ENCODE results near the gene FUT1.
"Not testable (repeated sequence)": the region's sequence is repeated elsewhere in the genome, so short reads cannot be mapped to it uniquely, and the experiment has no call there.

Gene FUT1

GRCh38 chr19:48752496-48753365 is at the start of gene FUT1:
Gene FUT1 (minus strand): TSS chr19:48752641. CDS start chr19:48751281, 1,360 bp downstream.
- DNase-seq (ENCODE audit: extremely low read depth in 1 of 2, low read depth in 1 of 2), result peak in 1 of 2 donors; percentile 17

- DNase-seq (ENCODE audit: extremely low read depth in 1 of 2, low read depth in 1 of 2), result no peak
These were observed 47.2 kb upstream of the FUT1 start for GRCh38 chr19:48799358-48800300.

GRCh38 chr19:48798937-48799336 is 46.5 kb upstream of the FUT1 start:
- no peak for DNase-seq (ENCODE audit: extremely low read depth in 1 of 2, low read depth in 1 of 2)

- no peak for DNase-seq (ENCODE audit: extremely low read depth in 1 of 2, low read depth in 1 of 2)
These were observed 44.7 kb upstream of the FUT1 start for GRCh38 chr19:48797103-48797502.

- DNase-seq (ENCODE audit: extremely low read depth in 1 of 2, low read depth in 1 of 2), result no peak
These were observed 44.0 kb upstream of the FUT1 start for GRCh38 chr19:48796298-48797083.

GRCh38 chr19:48795685-48796070 is 43.2 kb upstream of the FUT1 start:
- DNase-seq (ENCODE audit: extremely low read depth in 1 of 2, low read depth in 1 of 2), result no peak

- peak; percentile 58 to 73 for DNase-seq (ENCODE audit: extremely low read depth in 1 of 2, low read depth in 1 of 2)
These were observed 42.7 kb upstream of the FUT1 start for GRCh38 chr19:48795055-48795684.

- DNase-seq (ENCODE audit: extremely low read depth in 1 of 2, low read depth in 1 of 2), result no peak
These were observed 41.9 kb upstream of the FUT1 start for GRCh38 chr19:48794291-48794690.

GRCh38 chr19:48793271-48793670 is 40.8 kb upstream of the FUT1 start:
- no peak for DNase-seq (ENCODE audit: extremely low read depth in 1 of 2, low read depth in 1 of 2)

- DNase-seq (ENCODE audit: extremely low read depth in 1 of 2, low read depth in 1 of 2), result not testable (repeated sequence)
These were observed 34.9 kb upstream of the FUT1 start for GRCh38 chr19:48787331-48787730.

- DNase-seq (ENCODE audit: extremely low read depth in 1 of 2, low read depth in 1 of 2), result not testable (repeated sequence)
These were observed 34.0 kb upstream of the FUT1 start for GRCh38 chr19:48786422-48786821.

- DNase-seq (ENCODE audit: extremely low read depth in 1 of 2, low read depth in 1 of 2), result no peak
These were observed 32.1 kb upstream of the FUT1 start for GRCh38 chr19:48784527-48784926.

- no peak for DNase-seq (ENCODE audit: extremely low read depth in 1 of 2, low read depth in 1 of 2)
These were observed 28.4 kb upstream of the FUT1 start for GRCh38 chr19:48780631-48781391.

- no peak for DNase-seq (ENCODE audit: extremely low read depth in 1 of 2, low read depth in 1 of 2)
These were observed 27.2 kb upstream of the FUT1 start for GRCh38 chr19:48779636-48780035.

- DNase-seq (ENCODE audit: extremely low read depth in 1 of 2, low read depth in 1 of 2), result no peak
These were observed 25.3 kb upstream of the FUT1 start for GRCh38 chr19:48777720-48778119.

GRCh38 chr19:48777139-48777538 is 24.7 kb upstream of the FUT1 start:
- DNase-seq (ENCODE audit: extremely low read depth in 1 of 2, low read depth in 1 of 2), result no peak

GRCh38 chr19:48772503-48772953 is 20.1 kb upstream of the FUT1 start:
- no peak for DNase-seq (ENCODE audit: extremely low read depth in 1 of 2, low read depth in 1 of 2)

GRCh38 chr19:48770734-48771472 is 18.5 kb upstream of the FUT1 start:
- DNase-seq (ENCODE audit: extremely low read depth in 1 of 2, low read depth in 1 of 2), result no peak

GRCh38 chr19:48770266-48770665 is 17.8 kb upstream of the FUT1 start:
- no peak for DNase-seq (ENCODE audit: extremely low read depth in 1 of 2, low read depth in 1 of 2)
